ENCODE results near the gene CRKL. TPM values are rescaled to one million over a fixed set of nuclear protein-coding genes. Genes with fewer than 3 reads are reported as not detected.

CRKL gene
- total RNA-seq, 2 experiments from 2014 or later, result 91.0 to 92.9 TPM

GRCh38 chr22:20944042-20944441, 26.8 kb downstream of the CRKL start:
- Mint-ChIP-seq H3K4me3 (no peak overlapping the region), H3K9me3 (no peaks in the 10 kb centered on the region), H3K27me3 (no peaks in the 10 kb centered on the region), H3K27ac (no peak overlapping the region), H3K36me3 (peaks cover 21% of the 10 kb centered on the region), H3K4me1 (peaks cover 47% of the 10 kb centered on the region)
- DNase-seq (no peak), ATAC-seq (ENCODE audit: low read depth) (no peak)
- POLR2A ChIA-PET, result interaction anchor here (0.7 kb wide), 1 partner anchor 8 kb away, joined by 4 read pairs; no protein-coding TSS in a partner anchor

- no peaks in the 10 kb centered on the region for H3K9me3 Mint-ChIP-seq
- H3K27ac Mint-ChIP-seq, result no peak overlapping the region
- no peak overlapping the region for H3K4me3 Mint-ChIP-seq
- DNase-seq (no peak), ATAC-seq (ENCODE audit: low read depth) (no peak)
- H3K4me1 Mint-ChIP-seq, result peaks cover 48% of the 10 kb centered on the region
- POLR2A ChIA-PET, result no interaction called here
- no peaks in the 10 kb centered on the region for H3K27me3 Mint-ChIP-seq
- H3K36me3 Mint-ChIP-seq, result peaks cover 22% of the 10 kb centered on the region
Measured at GRCh38 chr22:20945578-20945934, 28.3 kb downstream of the CRKL start.

GRCh38 chr22:20946080-20946986, 29.1 kb downstream of the CRKL start:
- DNase-seq, result no peak
- H3K4me3 Mint-ChIP-seq, result no peak overlapping the region
- H3K36me3 Mint-ChIP-seq, result peaks cover 22% of the 10 kb centered on the region
- peaks cover 41% of the 10 kb centered on the region for H3K4me1 Mint-ChIP-seq
- POLR2A ChIA-PET, result no interaction called here
- H3K27ac Mint-ChIP-seq, result no peak overlapping the region
- no peaks in the 10 kb centered on the region for H3K9me3 Mint-ChIP-seq
- H3K27me3 Mint-ChIP-seq, result no peaks in the 10 kb centered on the region
- ATAC-seq (ENCODE audit: low read depth), result no peak

GRCh38 chr22:20946991-20947390, 29.8 kb downstream of the CRKL start:
- Mint-ChIP-seq H3K27ac (no peak overlapping the region), H3K27me3 (no peaks in the 10 kb centered on the region), H3K36me3 (peaks cover 19% of the 10 kb centered on the region), H3K9me3 (no peaks in the 10 kb centered on the region), H3K4me1 (peaks cover 38% of the 10 kb centered on the region), H3K4me3 (no peak overlapping the region)
- no peak for ATAC-seq (ENCODE audit: low read depth)
- DNase-seq, result no peak
- POLR2A ChIA-PET, result no interaction called here

- POLR2A ChIA-PET, result interaction anchor here (0.9 kb wide), 1 partner anchor 22 kb away, joined by 3 read pairs; no protein-coding TSS in a partner anchor
Measured at GRCh38 chr22:20948450-20948849, 31.2 kb downstream of the CRKL start.

GRCh38 chr22:20948989-20949388, 31.8 kb downstream of the CRKL start:
- Mint-ChIP-seq H3K27me3 (no peaks in the 10 kb centered on the region), H3K4me1 (peaks cover 26% of the 10 kb centered on the region), H3K9me3 (no peaks in the 10 kb centered on the region), H3K27ac (peak overlapping the region; percentile 23), H3K36me3 (peaks cover 14% of the 10 kb centered on the region), H3K4me3 (no peak overlapping the region)
- DNase-seq (no peak), ATAC-seq (ENCODE audit: low read depth) (no peak)
- POLR2A ChIA-PET, result interaction anchor here (0.9 kb wide), 1 partner anchor 22 kb away, joined by 3 read pairs; no protein-coding TSS in a partner anchor

More at GRCh38 chr22:20948450-20948849, 31.2 kb downstream of the CRKL start:
- Mint-ChIP-seq H3K27me3 (no peaks in the 10 kb centered on the region), H3K4me1 (peaks cover 30% of the 10 kb centered on the region), H3K36me3 (peaks cover 17% of the 10 kb centered on the region), H3K9me3 (no peaks in the 10 kb centered on the region), H3K4me3 (no peak overlapping the region), H3K27ac (no peak overlapping the region)
- ATAC-seq (ENCODE audit: low read depth) (no peak), DNase-seq (no peak)

- H3K4me1 Mint-ChIP-seq, result peaks cover 26% of the 10 kb centered on the region
Measured at GRCh38 chr22:20949698-20950183, 32.5 kb downstream of the CRKL start.

GRCh38 chr22:20951151-20951931, 34.1 kb downstream of the CRKL start:
- Mint-ChIP-seq H3K27me3 (no peaks in the 10 kb centered on the region), H3K36me3 (peaks cover 12% of the 10 kb centered on the region), H3K4me3 (no peak overlapping the region), H3K9me3 (no peaks in the 10 kb centered on the region), H3K27ac (no peak overlapping the region), H3K4me1 (peaks cover 22% of the 10 kb centered on the region)
- no peak for DNase-seq
- POLR2A ChIA-PET, result interaction anchor here (1.2 kb wide), 1 partner anchor 9 kb away, joined by 3 read pairs; no protein-coding TSS in a partner anchor
- no peak for ATAC-seq (ENCODE audit: low read depth)

More at GRCh38 chr22:20949698-20950183, 32.5 kb downstream of the CRKL start:
- POLR2A ChIA-PET, result interaction anchor here (1.2 kb wide), 1 partner anchor 11 kb away, joined by 3 read pairs; no protein-coding TSS in a partner anchor
- no peaks in the 10 kb centered on the region for H3K27me3 Mint-ChIP-seq
- ATAC-seq (ENCODE audit: low read depth), result no peak
- H3K4me3 Mint-ChIP-seq, result no peak overlapping the region
- H3K9me3 Mint-ChIP-seq, result no peaks in the 10 kb centered on the region
- peak overlapping the region; percentile 23 for H3K27ac Mint-ChIP-seq
- peaks cover 14% of the 10 kb centered on the region for H3K36me3 Mint-ChIP-seq
- DNase-seq, result no peak

GRCh38 chr22:20951932-20952380, 34.7 kb downstream of the CRKL start:
- Mint-ChIP-seq H3K4me1 (peaks cover 18% of the 10 kb centered on the region), H3K9me3 (no peaks in the 10 kb centered on the region), H3K36me3 (peaks cover 9% of the 10 kb centered on the region), H3K27me3 (no peaks in the 10 kb centered on the region), H3K4me3 (no peak overlapping the region), H3K27ac (no peak overlapping the region)
- DNase-seq (no peak), ATAC-seq (ENCODE audit: low read depth) (no peak)
- POLR2A ChIA-PET, result interaction anchor here (0.6 kb wide), 1 partner anchor 8 kb away, joined by 4 read pairs; no protein-coding TSS in a partner anchor

GRCh38 chr22:20952544-20953341, 35.5 kb downstream of the CRKL start:
- Mint-ChIP-seq H3K4me1 (peaks cover 18% of the 10 kb centered on the region), H3K27ac (no peak overlapping the region), H3K36me3 (peaks cover 9% of the 10 kb centered on the region), H3K9me3 (no peaks in the 10 kb centered on the region), H3K4me3 (no peak overlapping the region), H3K27me3 (peaks cover 1% of the 10 kb centered on the region)
- no peak for DNase-seq
- no peak for ATAC-seq (ENCODE audit: low read depth)
- POLR2A ChIA-PET, result interaction anchor here (0.6 to 0.9 kb wide), 2 partner anchors 9 to 19 kb away, joined by 3 to 4 read pairs; no protein-coding TSS in a partner anchor

- Mint-ChIP-seq H3K36me3 (peaks cover 9% of the 10 kb centered on the region), H3K9me3 (no peaks in the 10 kb centered on the region), H3K4me1 (peaks cover 18% of the 10 kb centered on the region), H3K27me3 (peaks cover 7% of the 10 kb centered on the region), H3K4me3 (no peak overlapping the region), H3K27ac (no peak overlapping the region)
- ATAC-seq (ENCODE audit: low read depth) (no peak), DNase-seq (no peak)
- POLR2A ChIA-PET, result interaction anchor here (0.9 kb wide), 1 partner anchor 19 kb away, joined by 3 read pairs; no protein-coding TSS in a partner anchor
Measured at GRCh38 chr22:20953342-20953608, 36.1 kb downstream of the CRKL start.

- H3K4me3 Mint-ChIP-seq, result no peak overlapping the region
- H3K27me3 Mint-ChIP-seq, result peaks cover 11% of the 10 kb centered on the region
- peaks cover 9% of the 10 kb centered on the region for H3K36me3 Mint-ChIP-seq
- H3K27ac Mint-ChIP-seq, result no peak overlapping the region
- H3K4me1 Mint-ChIP-seq, result peaks cover 15% of the 10 kb centered on the region
- ATAC-seq (ENCODE audit: low read depth) (no peak), DNase-seq (no peak)
- POLR2A ChIA-PET, result interaction anchor here (0.9 kb wide), 1 partner anchor 18 kb away, joined by 3 read pairs; no protein-coding TSS in a partner anchor
- H3K9me3 Mint-ChIP-seq, result no peaks in the 10 kb centered on the region
Measured at GRCh38 chr22:20953668-20954500, 36.7 kb downstream of the CRKL start.
